Stimulated activated CD4-positive, alpha-beta T cell treated with anti-CD3 and anti-CD28 coated beads, Interleukin-4, amount 100 ng/mL, for 1 hour (primary cell): Measurements from ENCODE around the gene IZUMO4.
"Not testable (repeated sequence)": the region's sequence is repeated elsewhere in the genome, so short reads cannot be mapped to it uniquely, and the experiment has no call there.

Experiments used
- DNase-seq: peaks from one replicate; pipeline ENCODE4 v3.0.0-alpha.2; 2020

Gene IZUMO4

GRCh38 chr19:2110822-2111221 is 14.1 kb downstream of the IZUMO4 start:
- no peak for DNase-seq

- DNase-seq: no peak
Observed at GRCh38 chr19:2111425-2111824, 14.7 kb downstream of the IZUMO4 start.

GRCh38 chr19:2111886-2112285 is 15.2 kb downstream of the IZUMO4 start:
- no peak for DNase-seq

- no peak for DNase-seq
Observed at GRCh38 chr19:2112516-2113320, 16.0 kb downstream of the IZUMO4 start.

- no peak for DNase-seq
Observed at GRCh38 chr19:2113439-2114211, 16.9 kb downstream of the IZUMO4 start.

- no peak for DNase-seq
Observed at GRCh38 chr19:2114218-2114617, 17.5 kb downstream of the IZUMO4 start.

GRCh38 chr19:2114821-2115220 is 18.1 kb downstream of the IZUMO4 start:
- DNase-seq: no peak

GRCh38 chr19:2115324-2115723 is 18.6 kb downstream of the IZUMO4 start:
- DNase-seq: no peak

- no peak for DNase-seq
Observed at GRCh38 chr19:2115911-2116426, 19.3 kb downstream of the IZUMO4 start.

- DNase-seq: no peak
Observed at GRCh38 chr19:2116507-2116906, 19.8 kb downstream of the IZUMO4 start.

GRCh38 chr19:2117215-2117960 is 20.7 kb downstream of the IZUMO4 start:
- no peak for DNase-seq

- no peak for DNase-seq
Observed at GRCh38 chr19:2118438-2118837, 21.7 kb downstream of the IZUMO4 start.

GRCh38 chr19:2119921-2120785 is 23.4 kb downstream of the IZUMO4 start:
- no peak for DNase-seq

GRCh38 chr19:2120821-2121220 is 24.1 kb downstream of the IZUMO4 start:
- no peak for DNase-seq

GRCh38 chr19:2121416-2122051 is 24.8 kb downstream of the IZUMO4 start:
- no peak for DNase-seq

GRCh38 chr19:2122251-2122650 is 25.5 kb downstream of the IZUMO4 start:
- no peak for DNase-seq

GRCh38 chr19:2122982-2123381 is 26.3 kb downstream of the IZUMO4 start:
- no peak for DNase-seq

- DNase-seq: no peak
Observed at GRCh38 chr19:2123682-2124387, 27.1 kb downstream of the IZUMO4 start.

- DNase-seq: no peak
Observed at GRCh38 chr19:2126879-2127518, 30.3 kb downstream of the IZUMO4 start.

GRCh38 chr19:2127758-2128157 is 31.0 kb downstream of the IZUMO4 start:
- DNase-seq: no peak

GRCh38 chr19:2128252-2128651 is 31.5 kb downstream of the IZUMO4 start:
- not testable (repeated sequence) for DNase-seq
